ENCODE data around the gene TCHH.

DNA sequence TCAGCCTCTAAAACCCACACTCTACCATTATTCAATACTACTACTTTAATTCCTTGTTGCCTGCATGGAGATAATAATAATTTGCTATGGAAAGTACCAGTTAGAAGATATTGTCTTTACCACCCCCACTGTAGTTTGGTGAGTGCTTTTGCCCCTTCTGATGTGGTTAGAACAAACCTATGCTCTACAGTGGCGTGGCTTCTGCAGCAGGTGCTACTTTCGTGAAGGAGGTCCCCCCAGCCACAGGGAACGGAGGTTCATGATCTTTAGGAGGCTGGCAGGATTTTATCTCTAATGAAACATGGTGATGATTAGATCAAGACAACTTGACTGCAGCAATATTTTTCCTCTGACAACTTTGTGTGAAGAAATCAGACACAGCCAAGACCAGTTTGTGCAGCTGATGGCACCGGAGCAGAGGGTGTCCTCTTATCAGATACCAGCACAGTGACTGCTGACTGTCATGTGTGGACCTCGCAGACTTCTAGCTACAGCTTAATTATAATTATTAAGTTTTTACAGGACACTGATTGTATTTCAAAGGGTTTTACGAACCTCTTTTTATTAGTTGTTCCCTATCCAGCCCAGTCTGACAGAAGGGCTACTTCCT is 10.7 kb upstream of the TCHH start:
- TF ChIP-seq, protein P1, sequence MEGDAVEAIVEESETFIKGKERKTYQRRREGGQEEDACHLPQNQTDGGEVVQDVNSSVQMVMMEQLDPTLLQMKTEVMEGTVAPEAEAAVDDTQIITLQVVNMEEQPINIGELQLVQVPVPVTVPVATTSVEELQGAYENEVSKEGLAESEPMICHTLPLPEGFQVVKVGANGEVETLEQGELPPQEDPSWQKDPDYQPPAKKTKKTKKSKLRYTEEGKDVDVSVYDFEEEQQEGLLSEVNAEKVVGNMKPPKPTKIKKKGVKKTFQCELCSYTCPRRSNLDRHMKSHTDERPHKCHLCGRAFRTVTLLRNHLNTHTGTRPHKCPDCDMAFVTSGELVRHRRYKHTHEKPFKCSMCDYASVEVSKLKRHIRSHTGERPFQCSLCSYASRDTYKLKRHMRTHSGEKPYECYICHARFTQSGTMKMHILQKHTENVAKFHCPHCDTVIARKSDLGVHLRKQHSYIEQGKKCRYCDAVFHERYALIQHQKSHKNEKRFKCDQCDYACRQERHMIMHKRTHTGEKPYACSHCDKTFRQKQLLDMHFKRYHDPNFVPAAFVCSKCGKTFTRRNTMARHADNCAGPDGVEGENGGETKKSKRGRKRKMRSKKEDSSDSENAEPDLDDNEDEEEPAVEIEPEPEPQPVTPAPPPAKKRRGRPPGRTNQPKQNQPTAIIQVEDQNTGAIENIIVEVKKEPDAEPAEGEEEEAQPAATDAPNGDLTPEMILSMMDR (IDR thresholded peaks at IDR 0.05 in 4 of 5, conservative IDR thresholded peaks at IDR 0.05 in 1 of 5), result no peak
- TF ChIP-seq POLR2A (IDR thresholded peaks at IDR 0.05), result no peak

All from gastrocnemius medialis (tissue), 4 donors.